SH-SY5Y (cell line): ENCODE measurements around the gene EGFR.

Experiments used
- GATA2 ChIP-seq: IDR thresholded peaks from 2 replicates; pipeline ENCODE4 v1.6.1; 2011; ENCODE audit warnings: mild to moderate bottlenecking, low read depth, low read length
- GATA3 ChIP-seq: IDR thresholded peaks from 2 replicates; pipeline ENCODE4 v1.6.1; 2011; ENCODE audit warnings: low read depth, mild to moderate bottlenecking, low read length, moderate library complexity

- TF ChIP-seq GATA2 (no peak), GATA3 (no peak)
Observed at GRCh38 chr7:55260171-55260570, 241.4 kb downstream of the EGFR start.
